Tibial nerve (tissue), 4 donors: ENCODE results near the gene MPPE1. TPM values are rescaled to one million over a fixed set of nuclear protein-coding genes. Genes with fewer than 3 reads are reported as not detected.

Experiments used
- DNase-seq, 2 donors: peaks; one replicate each; pipeline ENCODE4 v3.0.0-alpha.2; 2019; ENCODE audit warnings: low spot score in 2 of 2
- H3K27ac ChIP-seq, 4 donors: fragments of 200-600 bp; sonication (generic) in 3 of 4; one replicate each; pipeline ENCODE4 v1.5.1; 2017 to 2019; ENCODE audit warnings: mild to moderate bottlenecking in 1 of 4
- H3K27me3 ChIP-seq, 2 donors: fragments of 200-600 bp; sonication (generic) in 1 of 2; one replicate each; pipeline versions ENCODE4 v1.5.1 to v1.6.0; 2017 to 2019
- H3K36me3 ChIP-seq, 3 donors: fragments of 200-600 bp; sonication (generic); one replicate each; pipeline ENCODE4 v1.5.1; 2018 to 2019
- H3K4me1 ChIP-seq, 4 donors: fragments of 200-600 bp; sonication (generic) in 3 of 4; one replicate each; pipeline ENCODE4 v1.5.1; 2017 to 2019
- H3K4me3 ChIP-seq, 4 donors: fragments of 200-600 bp; sonication (generic) in 3 of 4; one replicate each; pipeline ENCODE4 v1.5.1; 2017 to 2019; ENCODE audit warnings: mild to moderate bottlenecking in 1 of 4, moderate library complexity in 1 of 4
- H3K9me3 ChIP-seq, 4 donors: fragments of 200-600 bp; sonication (generic) in 3 of 4; one replicate each; pipeline ENCODE4 v1.5.1; 2017 to 2019
- CTCF ChIP-seq, 5 experiments: fragments of 200-600 bp in 3 of 5; fragments of 450-650 bp in 2 of 5; sonication (generic) in 3 of 5; IDR thresholded peaks; one replicate each; pipeline ENCODE4 v1.5.1; 2016 to 2019; ENCODE audit warnings: antibody characterized with exemption in 5 of 5, mild to moderate bottlenecking in 3 of 5, moderate library complexity in 2 of 5
- EP300 ChIP-seq, 2 donors: sonication (generic); formaldehyde crosslinking; IDR thresholded peaks; one replicate each; pipeline ENCODE4 v1.6.1; 2017; ENCODE audit warnings: antibody characterized with exemption in 2 of 2, mild to moderate bottlenecking in 1 of 2
- POLR2A ChIP-seq, 2 donors: fragments of 450-650 bp; IDR thresholded peaks; one replicate each; pipeline ENCODE4 v1.6.1; 2017; ENCODE audit warnings: antibody characterized with exemption in 2 of 2, mild to moderate bottlenecking in 2 of 2, moderate library complexity in 2 of 2
- WGBS, 2 donors: methylation state at CpG; one replicate each; pipeline ENCODE4 v1.1.5; 2018; 5-methylcytosine and 5-hydroxymethylcytosine counted together
- total RNA-seq, 4 donors: library from RNA; depleted of rRNA; stranded (reverse); fragments of >200 nt; gene quantifications; one replicate each; pipeline ENCODE4 v1.1.0, GENCODE V29; 2016

Gene MPPE1
- total RNA-seq, 4 donors from 2014 or later = 13.3 to 33.2 (median 27.7) TPM

GRCh38 chr18:11862468-11863137, 45.5 kb downstream of the MPPE1 start:
- H3K27me3 ChIP-seq = no peaks in the 10 kb centered on the region
- no peak for TF ChIP-seq POLR2A (IDR thresholded peaks at IDR 0.05)
- no peak for TF ChIP-seq CTCF (IDR thresholded peaks at IDR 0.05)
- no peak for TF ChIP-seq EP300 (IDR thresholded peaks at IDR 0.05)
- no peak for DNase-seq
- H3K4me3 ChIP-seq = no peak overlapping the region
- peaks cover 0 to 5% (median 0%) of the 10 kb centered on the region in 3 donors for H3K36me3 ChIP-seq
- no peak overlapping the region for H3K27ac ChIP-seq
- H3K9me3 ChIP-seq = no peaks in the 10 kb centered on the region
- peaks cover 0 to 8% (median 0%) of the 10 kb centered on the region in 4 donors for H3K4me1 ChIP-seq
- 84 to 87% methylated on average over 6 of the region's 6 CpGs for WGBS, 2 donors

GRCh38 chr18:11861583-11862288, 46.4 kb downstream of the MPPE1 start:
- TF ChIP-seq EP300 (IDR thresholded peaks at IDR 0.05) (no peak), CTCF (IDR thresholded peaks at IDR 0.05) (no peak), POLR2A (IDR thresholded peaks at IDR 0.05) (no peak)
- Histone ChIP-seq H3K4me3 (no peak overlapping the region), H3K9me3 (no peaks in the 10 kb centered on the region), H3K27me3 (no peaks in the 10 kb centered on the region), H3K27ac (no peak overlapping the region), H3K4me1 (peaks cover 0 to 9% (median 0%) of the 10 kb centered on the region in 4 donors), H3K36me3 (peaks cover 0 to 5% (median 0%) of the 10 kb centered on the region in 3 donors)
- 82 to 83% methylated on average over 20 of the region's 20 CpGs for WGBS, 2 donors
- no peak for DNase-seq

- 89 to 93% methylated on average over 17 of the region's 17 CpGs for WGBS, 2 donors
- TF ChIP-seq POLR2A (IDR thresholded peaks at IDR 0.05) (no peak), EP300 (IDR thresholded peaks at IDR 0.05) (no peak)
- no peak for DNase-seq
These were observed 47.3 kb downstream of the MPPE1 start for GRCh38 chr18:11860594-11861450.

GRCh38 chr18:11859903-11860407, 48.2 kb downstream of the MPPE1 start:
- no peak for TF ChIP-seq CTCF (IDR thresholded peaks at IDR 0.05)
- TF ChIP-seq EP300 (IDR thresholded peaks at IDR 0.05) = no peak
- TF ChIP-seq POLR2A (IDR thresholded peaks at IDR 0.05) = no peak
- no peak overlapping the region for H3K27ac ChIP-seq
- no peaks in the 10 kb centered on the region for H3K9me3 ChIP-seq
- no peak for DNase-seq
- H3K4me1 ChIP-seq = peaks cover 0 to 9% (median 0%) of the 10 kb centered on the region in 4 donors
- WGBS, 2 donors = 71 to 77% methylated on average over 4 of the region's 4 CpGs
- H3K4me3 ChIP-seq = no peak overlapping the region
- H3K27me3 ChIP-seq = no peaks in the 10 kb centered on the region
- peaks cover 0 to 18% (median 0%) of the 10 kb centered on the region in 3 donors for H3K36me3 ChIP-seq

More at GRCh38 chr18:11860594-11861450, 47.3 kb downstream of the MPPE1 start:
- no peaks in the 10 kb centered on the region for H3K9me3 ChIP-seq
- no peak overlapping the region for H3K27ac ChIP-seq
- H3K4me1 ChIP-seq = peaks cover 0 to 9% (median 0%) of the 10 kb centered on the region in 4 donors
- no peaks in the 10 kb centered on the region for H3K27me3 ChIP-seq
- H3K36me3 ChIP-seq = peaks cover 0 to 13% (median 0%) of the 10 kb centered on the region in 3 donors
- no peak overlapping the region for H3K4me3 ChIP-seq

- Histone ChIP-seq H3K27ac (no peak overlapping the region), H3K4me3 (no peak overlapping the region), H3K9me3 (no peaks in the 10 kb centered on the region), H3K36me3 (peaks cover 0 to 22% (median 0%) of the 10 kb centered on the region in 3 donors), H3K27me3 (no peaks in the 10 kb centered on the region), H3K4me1 (peaks cover 0 to 9% (median 1%) of the 10 kb centered on the region in 4 donors)
- DNase-seq = no peak
- 92 to 93% methylated on average over 7 of the region's 7 CpGs for WGBS, 2 donors
- TF ChIP-seq CTCF (IDR thresholded peaks at IDR 0.05) = no peak
These were observed 48.8 kb downstream of the MPPE1 start for GRCh38 chr18:11859282-11859830.
